Bone marrow (tissue), 2 donors: Measurements from ENCODE around the gene SLC25A34.

ENCODE experiments used
- DNase-seq, 2 donors: peaks; one replicate each; lab custom pipeline; 2025; lab: John Stamatoyannopoulos, UW

The SLC25A34 gene

GRCh38 chr1:15775706-15776105 lies 39.6 kb downstream of the SLC25A34 start:
- DNase-seq = no peak

DNA sequence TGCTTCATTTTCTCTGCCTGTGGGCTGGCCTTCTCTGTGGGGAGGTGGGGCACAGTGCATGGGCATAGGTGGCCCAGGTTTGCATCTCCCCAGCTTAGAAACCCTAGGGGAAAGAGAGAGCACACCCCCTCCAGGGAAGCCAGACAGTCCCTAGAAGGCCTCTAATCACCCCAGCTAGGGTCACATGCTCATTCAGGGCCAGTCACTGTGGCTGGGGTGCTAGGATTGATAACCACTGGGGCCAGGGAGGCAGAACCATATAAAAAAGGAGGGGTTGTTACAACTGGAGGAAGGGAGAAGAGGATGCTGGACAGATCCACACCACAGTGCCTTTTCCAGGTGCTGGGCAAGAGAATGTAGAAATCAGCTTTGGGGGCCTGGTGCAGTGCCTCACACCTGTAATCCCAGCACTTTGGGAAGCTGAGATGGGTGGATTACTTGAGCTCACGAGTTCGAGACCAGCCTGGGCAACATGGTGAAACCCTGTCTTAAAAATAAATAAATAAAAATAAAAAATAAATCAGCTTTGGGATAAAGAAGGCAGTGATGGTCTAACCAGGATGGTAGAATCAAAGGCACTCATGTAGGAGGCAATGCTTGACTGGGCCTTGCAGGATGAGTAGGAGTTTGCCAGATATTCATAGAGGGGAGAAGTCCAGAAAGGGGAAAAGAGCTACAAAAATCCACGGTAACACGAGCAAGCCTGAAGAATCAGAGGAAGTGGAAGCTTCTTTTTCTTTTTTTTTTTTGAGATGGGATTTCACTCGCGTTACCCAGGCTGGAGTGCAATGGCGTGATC lies 42.0 kb downstream of the SLC25A34 start:
- no peak for DNase-seq

DNA sequence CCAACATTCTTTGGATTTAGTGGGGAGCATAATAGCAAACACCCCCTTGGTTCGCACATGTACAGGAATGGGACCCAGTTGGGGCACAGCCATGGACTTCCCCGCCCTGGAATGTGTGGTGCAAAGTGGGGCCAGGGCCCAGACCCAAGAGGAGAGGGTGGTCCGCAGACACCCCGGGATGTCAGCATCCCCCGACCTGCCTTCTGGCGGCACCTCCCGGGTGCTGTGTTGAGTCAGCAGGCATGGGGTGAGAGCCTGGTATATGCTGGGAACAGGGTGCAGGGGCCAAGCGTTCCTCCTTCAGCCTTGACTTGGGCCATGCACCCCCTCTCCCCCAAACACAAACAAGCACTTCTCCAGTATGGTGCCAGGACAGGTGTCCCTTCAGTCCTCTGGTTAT lies 49.6 kb downstream of the SLC25A34 start:
- no peak for DNase-seq

DNA sequence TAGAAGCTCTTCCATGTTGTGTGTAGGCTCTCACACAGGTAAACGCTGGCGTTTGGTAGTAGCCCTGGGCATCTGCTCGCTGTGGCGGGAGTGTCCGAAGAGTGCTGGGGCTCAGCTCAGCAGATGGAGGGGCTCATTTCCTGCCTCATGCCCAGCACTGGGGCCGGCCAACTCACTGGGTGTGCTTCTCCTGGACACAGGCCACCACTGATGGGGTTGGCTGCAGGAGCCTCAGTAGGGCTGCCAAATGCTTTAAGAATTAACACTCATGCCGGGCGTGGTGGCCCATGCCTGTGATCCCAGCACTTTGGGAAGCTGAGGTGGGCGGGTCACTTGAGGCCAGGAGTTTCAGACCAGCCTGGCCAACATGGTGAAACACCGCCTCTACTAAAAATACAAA lies 50.5 kb downstream of the SLC25A34 start:
- DNase-seq = no peak

DNA sequence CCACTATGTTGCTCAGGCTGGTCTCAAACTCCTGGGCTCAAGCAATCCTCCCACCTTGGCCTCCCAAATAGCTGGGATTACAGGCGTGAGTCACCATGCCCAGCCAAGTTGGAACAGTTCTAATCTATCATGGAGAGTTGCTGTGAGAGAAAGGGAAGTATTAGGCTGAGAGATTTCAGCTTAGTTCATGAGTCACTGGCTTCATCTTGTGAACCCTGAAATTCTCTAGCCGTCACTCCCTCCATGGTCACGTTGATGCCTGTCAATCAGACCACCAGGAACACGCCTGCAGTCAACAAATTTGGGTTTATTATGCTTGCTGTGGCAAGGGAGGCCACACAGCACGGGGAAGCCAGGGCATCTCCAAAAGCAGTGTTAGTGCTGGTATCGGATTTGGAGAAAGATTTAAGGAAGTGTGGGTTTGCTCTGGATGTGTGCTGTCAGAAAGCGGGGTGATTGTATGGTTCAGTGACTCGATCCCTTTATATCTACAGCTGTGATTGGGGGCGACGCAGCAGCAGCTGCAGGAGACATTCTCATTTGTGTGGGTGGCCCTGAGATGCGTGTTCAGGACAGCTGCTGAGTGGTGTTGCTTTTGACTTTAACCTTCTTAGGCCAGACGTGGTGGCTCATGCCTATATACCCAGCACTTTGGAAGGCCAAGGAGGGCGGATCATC lies 52.7 kb downstream of the SLC25A34 start:
- DNase-seq = peak; percentile 22 to 54
